Upper lobe of left lung (tissue), 6 donors: ENCODE measurements around the gene RIPOR1. TPM values are rescaled to one million over a fixed set of nuclear protein-coding genes. Genes with fewer than 3 reads are reported as not detected.

ENCODE experiments used
- ATAC-seq, 2 donors: fragments of 200-7000 bp; cut with Tn5 transposase; one replicate each; pipeline ENCODE4 v1.9.1; 2022; ENCODE audit warnings: mild to moderate bottlenecking in 2 of 2, moderate library complexity in 2 of 2; ENCODE audit not compliant: low FRiP score in 2 of 2
- DNase-seq, 2 donors: peaks; one replicate each; pipeline ENCODE4 v3.0.0-alpha.2; 2019 to 2020
- H3K27ac ChIP-seq, 4 donors: fragments of 200-600 bp; sonication (generic); one replicate each; pipeline ENCODE4 v1.5.1; 2016 to 2019
- H3K27me3 ChIP-seq, 4 donors: fragments of 200-600 bp; sonication (generic); one replicate each; pipeline ENCODE4 v1.5.1; 2017 to 2019
- H3K36me3 ChIP-seq, 4 donors: fragments of 200-600 bp; sonication (generic); one replicate each; pipeline ENCODE4 v1.5.1; 2016 to 2019
- H3K4me1 ChIP-seq, 4 donors: fragments of 200-600 bp; sonication (generic); one replicate each; pipeline ENCODE4 v1.5.1; 2018 to 2019
- H3K4me3 ChIP-seq, 4 donors: fragments of 200-600 bp; sonication (generic); one replicate each; pipeline ENCODE4 v1.5.1; 2017 to 2019; ENCODE audit warnings: mild to moderate bottlenecking in 2 of 4, moderate library complexity in 1 of 4
- H3K9me3 ChIP-seq, 4 donors: fragments of 200-600 bp; sonication (generic); one replicate each; pipeline ENCODE4 v1.5.1; 2018 to 2019
- EP300 ChIP-seq, 4 donors: sonication (generic); formaldehyde crosslinking; IDR thresholded peaks; one replicate each; pipeline ENCODE4 v1.5.1; 2017; ENCODE audit warnings: antibody characterized with exemption in 4 of 4, control low read depth in 2 of 4
- POLR2A ChIP-seq, 4 donors: fragments of 450-650 bp; IDR thresholded peaks; one replicate each; pipeline ENCODE4 v1.5.1; 2016 to 2017; ENCODE audit warnings: antibody characterized with exemption in 4 of 4, mild to moderate bottlenecking in 2 of 4
- POLR2AphosphoS5 ChIP-seq, 2 donors: sonication (generic); formaldehyde crosslinking; IDR thresholded peaks; one replicate each; pipeline ENCODE4 v1.5.1; 2017; ENCODE audit warnings: antibody characterized with exemption in 2 of 2
- WGBS, 2 donors: methylation state at CpG; one replicate each; pipeline ENCODE4 v1.1.5; 2017 to 2018; 5-methylcytosine and 5-hydroxymethylcytosine counted together
- total RNA-seq, 6 donors: library from RNA; depleted of rRNA in 4 of 6; stranded (reverse); fragments of >200 nt in 4 of 6; gene quantifications; one replicate each; pipeline versions ENCODE4 v1.1.0 to v1.2.1, GENCODE V29; 2016 to 2021
- TF ChIP-seq, protein P1 (sequence below), 6 experiments: fragments of 450-650 bp in 4 of 6; fragments of 200-600 bp in 2 of 6; sonication (generic) in 2 of 6; IDR thresholded peaks; one replicate each; pipeline ENCODE4 v1.5.1; 2016 to 2019; ENCODE audit warnings: antibody characterized with exemption in 6 of 6
- donor health status: DM: no; HTN: no; CAD: no; lungs with moderate emphysema.
- donor health status: DM: no; HTN: yes; CAD: no; lungs with severe emphysema.

The RIPOR1 gene
- total RNA-seq, 6 donors from 2014 or later = 76.9 to 183 (median 113) TPM

DNA sequence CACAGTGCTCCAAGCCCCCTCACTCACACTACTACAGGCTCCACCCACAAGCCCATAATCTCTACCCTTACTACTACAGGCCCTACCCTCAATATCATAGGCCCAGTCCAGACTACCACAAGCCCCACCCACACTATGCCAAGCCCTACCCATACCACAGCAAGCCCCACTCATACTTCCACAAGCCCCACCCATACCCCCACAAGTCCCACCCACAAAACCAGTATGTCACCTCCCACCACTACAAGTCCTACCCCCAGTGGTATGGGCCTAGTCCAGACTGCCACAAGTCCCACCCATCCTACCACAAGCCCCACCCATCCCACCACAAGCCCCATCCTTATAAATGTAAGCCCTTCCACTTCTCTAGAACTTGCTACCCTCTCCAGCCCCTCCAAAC, 13.8 kb downstream of the RIPOR1 start:
- Histone ChIP-seq H3K4me3 (no peak overlapping the region), H3K27ac (peak overlapping the region; percentile 26 to 71 (median 54)), H3K4me1 (peaks cover 46 to 94% (median 89%) of the 10 kb centered on the region in 4 donors), H3K9me3 (no peaks in the 10 kb centered on the region), H3K36me3 (peaks cover 27 to 91% (median 70%) of the 10 kb centered on the region in 4 donors), H3K27me3 (no peaks in the 10 kb centered on the region)
- ATAC-seq = peak; percentile 38 to 47
- no peak for TF ChIP-seq POLR2AphosphoS5 (IDR thresholded peaks at IDR 0.05)
- TF ChIP-seq, protein P1, sequence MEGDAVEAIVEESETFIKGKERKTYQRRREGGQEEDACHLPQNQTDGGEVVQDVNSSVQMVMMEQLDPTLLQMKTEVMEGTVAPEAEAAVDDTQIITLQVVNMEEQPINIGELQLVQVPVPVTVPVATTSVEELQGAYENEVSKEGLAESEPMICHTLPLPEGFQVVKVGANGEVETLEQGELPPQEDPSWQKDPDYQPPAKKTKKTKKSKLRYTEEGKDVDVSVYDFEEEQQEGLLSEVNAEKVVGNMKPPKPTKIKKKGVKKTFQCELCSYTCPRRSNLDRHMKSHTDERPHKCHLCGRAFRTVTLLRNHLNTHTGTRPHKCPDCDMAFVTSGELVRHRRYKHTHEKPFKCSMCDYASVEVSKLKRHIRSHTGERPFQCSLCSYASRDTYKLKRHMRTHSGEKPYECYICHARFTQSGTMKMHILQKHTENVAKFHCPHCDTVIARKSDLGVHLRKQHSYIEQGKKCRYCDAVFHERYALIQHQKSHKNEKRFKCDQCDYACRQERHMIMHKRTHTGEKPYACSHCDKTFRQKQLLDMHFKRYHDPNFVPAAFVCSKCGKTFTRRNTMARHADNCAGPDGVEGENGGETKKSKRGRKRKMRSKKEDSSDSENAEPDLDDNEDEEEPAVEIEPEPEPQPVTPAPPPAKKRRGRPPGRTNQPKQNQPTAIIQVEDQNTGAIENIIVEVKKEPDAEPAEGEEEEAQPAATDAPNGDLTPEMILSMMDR (IDR thresholded peaks at IDR 0.05) = no peak
- no peak for TF ChIP-seq EP300 (IDR thresholded peaks at IDR 0.05)
- no peak for TF ChIP-seq POLR2A (IDR thresholded peaks at IDR 0.05)
- DNase-seq = peak in 1 of 2 donors; percentile 49

DNA sequence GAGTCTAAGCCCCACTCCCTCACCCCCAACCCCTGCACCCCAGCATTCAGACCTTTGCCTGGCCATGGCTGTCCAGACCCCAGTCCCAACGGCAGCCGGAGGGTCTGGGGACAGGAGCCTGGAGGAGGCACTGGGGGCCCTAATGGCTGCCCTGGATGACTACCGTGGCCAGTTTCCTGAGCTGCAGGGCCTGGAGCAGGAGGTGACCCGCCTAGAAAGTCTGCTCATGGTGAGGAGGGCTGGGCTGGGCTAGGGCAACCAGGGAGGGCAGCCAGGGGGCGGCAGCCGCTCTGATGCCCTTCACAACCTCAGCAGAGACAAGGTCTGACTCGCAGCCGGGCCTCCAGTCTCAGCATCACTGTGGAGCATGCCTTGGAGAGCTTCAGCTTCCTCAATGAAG, 14.4 kb downstream of the RIPOR1 start:
- Histone ChIP-seq H3K27ac (peak overlapping the region; percentile 16 to 71 (median 44)), H3K4me3 (no peak overlapping the region), H3K36me3 (peaks cover 27 to 96% (median 74%) of the 10 kb centered on the region in 4 donors), H3K27me3 (no peaks in the 10 kb centered on the region), H3K9me3 (no peaks in the 10 kb centered on the region), H3K4me1 (peaks cover 46 to 93% (median 91%) of the 10 kb centered on the region in 4 donors)
- no peak for TF ChIP-seq EP300 (IDR thresholded peaks at IDR 0.05)
- TF ChIP-seq, protein P1 (IDR thresholded peaks at IDR 0.05) = no peak
- TF ChIP-seq POLR2A (IDR thresholded peaks at IDR 0.05) = no peak
- TF ChIP-seq POLR2AphosphoS5 (IDR thresholded peaks at IDR 0.05) = no peak
- DNase-seq (no peak), ATAC-seq (no peak)
- 89 to 92% methylated on average over 7 to 8 of the region's 8 CpGs for WGBS, 2 donors

DNA sequence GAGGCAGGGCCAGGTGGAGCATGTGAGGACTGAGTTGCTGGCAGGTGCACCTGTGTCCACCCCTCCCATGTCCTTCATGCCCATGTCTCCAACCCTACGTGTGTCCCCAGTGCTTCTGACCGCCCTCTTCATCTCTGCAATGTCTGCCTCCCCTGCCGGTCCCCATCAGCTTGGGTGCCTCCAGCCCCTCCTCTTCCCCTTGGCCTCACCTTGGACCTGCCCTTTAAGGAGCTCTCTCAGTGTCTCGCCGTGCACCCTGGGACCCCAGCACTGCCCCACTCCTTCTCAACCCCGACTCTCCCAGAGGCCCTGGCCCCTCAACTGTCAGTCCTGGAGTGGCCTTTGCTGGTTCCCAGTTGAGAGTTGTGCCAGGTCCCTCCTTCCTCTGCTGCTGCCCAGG, 15.0 kb downstream of the RIPOR1 start:
- ATAC-seq = no peak
- TF ChIP-seq POLR2A (IDR thresholded peaks at IDR 0.05) = no peak
- no peak for TF ChIP-seq POLR2AphosphoS5 (IDR thresholded peaks at IDR 0.05)
- no peak for TF ChIP-seq EP300 (IDR thresholded peaks at IDR 0.05)
- TF ChIP-seq, protein P1 (IDR thresholded peaks at IDR 0.05) = no peak
- no peak for DNase-seq
- no peak overlapping the region for H3K4me3 ChIP-seq
- H3K4me1 ChIP-seq = peaks cover 42 to 91% (median 87%) of the 10 kb centered on the region in 4 donors
- peaks cover 27 to 98% (median 79%) of the 10 kb centered on the region in 4 donors for H3K36me3 ChIP-seq
- H3K27ac ChIP-seq = peak overlapping the region in 1 of 4 donors; percentile 52
- H3K9me3 ChIP-seq = no peaks in the 10 kb centered on the region
- WGBS, 2 donors = 86 to 87% methylated on average over 6 of the region's 6 CpGs
- no peaks in the 10 kb centered on the region for H3K27me3 ChIP-seq

DNA sequence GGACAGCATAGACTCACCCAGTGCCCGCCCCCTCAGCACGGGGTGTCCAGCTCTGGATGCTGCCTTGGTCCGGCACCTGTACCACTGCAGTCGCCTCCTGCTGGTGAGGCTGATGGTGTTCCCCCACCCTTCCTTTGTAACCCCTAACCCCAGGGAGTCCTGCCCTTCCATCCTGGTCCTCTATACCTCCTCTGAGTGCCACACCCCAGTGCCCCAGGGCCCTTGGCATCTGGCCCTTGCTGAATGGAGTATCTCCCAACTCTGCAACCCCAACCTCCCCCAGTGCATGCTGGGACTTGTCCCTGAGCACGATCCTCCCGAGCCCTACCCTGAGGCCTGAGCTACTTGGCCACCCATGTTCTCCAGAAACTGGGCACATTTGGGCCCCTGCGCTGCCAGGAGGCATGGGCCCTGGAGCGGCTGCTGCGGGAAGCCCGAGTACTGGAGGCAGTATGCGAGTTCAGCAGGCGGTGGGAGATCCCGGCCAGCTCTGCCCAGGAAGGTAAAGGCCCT, 15.8 kb downstream of the RIPOR1 start:
- Histone ChIP-seq H3K4me1 (peaks cover 34 to 83% (median 79%) of the 10 kb centered on the region in 4 donors), H3K36me3 (peaks cover 27 to 94% (median 79%) of the 10 kb centered on the region in 4 donors), H3K27me3 (no peaks in the 10 kb centered on the region), H3K27ac (peak overlapping the region in 2 of 4 donors; percentile 49 to 61), H3K9me3 (no peaks in the 10 kb centered on the region), H3K4me3 (no peak overlapping the region)
- TF ChIP-seq, protein P1 (IDR thresholded peaks at IDR 0.05) = no peak
- TF ChIP-seq EP300 (IDR thresholded peaks at IDR 0.05) (no peak), POLR2A (IDR thresholded peaks at IDR 0.05) (no peak), POLR2AphosphoS5 (IDR thresholded peaks at IDR 0.05) (no peak)
- DNase-seq = no peak
- WGBS, 2 donors = 82 to 90% methylated on average over 6 to 13 of the region's 13 CpGs
- ATAC-seq = no peak
